ENCODE results near the gene KHSRP.
"Not testable (repeated sequence)": the region's sequence is repeated elsewhere in the genome, so short reads cannot be mapped to it uniquely, and the experiment has no call there.

The KHSRP gene

DNA sequence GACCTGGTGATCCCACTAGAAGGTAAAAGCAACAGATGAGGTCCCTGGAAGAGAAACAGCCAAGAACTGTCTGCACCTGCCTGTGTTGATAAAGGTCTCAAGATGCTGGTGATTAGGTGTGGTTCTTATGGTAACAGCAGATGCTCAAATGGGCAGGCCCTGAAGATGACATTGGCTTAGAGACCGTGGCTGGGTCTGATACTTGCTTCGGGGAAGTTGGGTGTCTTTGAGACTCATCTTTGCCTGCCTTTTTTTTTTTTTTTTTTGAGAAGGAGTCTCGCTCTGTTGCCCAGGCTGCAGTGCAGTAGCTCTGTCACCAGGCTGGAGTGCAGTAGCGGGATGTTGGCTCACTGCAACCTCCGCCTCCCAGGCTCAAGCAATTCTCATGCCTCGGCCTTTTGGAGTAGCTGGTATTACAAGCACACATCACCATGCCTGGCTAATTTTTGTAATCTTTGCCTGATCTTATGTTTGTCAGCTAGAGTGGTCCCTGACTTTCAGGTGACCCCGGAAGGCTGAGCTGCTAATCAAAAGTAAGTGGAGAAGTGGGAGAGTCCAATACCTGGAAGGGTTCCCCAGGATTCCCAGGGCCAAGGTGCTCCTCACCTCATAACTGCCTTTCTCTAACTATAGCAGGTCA lies 27.1 kb upstream of the KHSRP start:
- DNase-seq: no peak

GRCh38 chr19:6450166-6450565 lies 25.6 kb upstream of the KHSRP start:
- no peak for DNase-seq

DNA sequence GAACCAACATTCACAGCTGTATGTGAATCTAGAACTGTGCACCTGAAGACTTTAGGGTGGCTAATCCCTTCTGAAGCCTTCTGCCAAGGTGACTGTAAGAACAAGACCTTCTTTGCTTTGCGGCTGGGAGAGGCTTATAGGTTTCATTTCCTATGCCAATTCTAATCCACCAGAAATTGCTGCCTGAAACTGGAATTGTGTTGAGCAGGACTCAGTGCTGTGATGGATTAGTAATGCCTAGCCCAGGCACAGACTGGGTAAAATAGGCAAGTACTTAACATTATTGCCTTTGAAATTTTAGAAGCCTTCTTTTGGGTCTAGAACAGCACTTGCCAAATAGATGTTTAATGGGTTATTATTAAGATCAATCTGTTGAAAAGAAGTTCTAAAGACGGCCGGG lies 23.4 kb upstream of the KHSRP start:
- no peak for DNase-seq

- DNase-seq: no peak
These were observed 21.8 kb upstream of the KHSRP start for GRCh38 chr19:6446452-6446851.

DNA sequence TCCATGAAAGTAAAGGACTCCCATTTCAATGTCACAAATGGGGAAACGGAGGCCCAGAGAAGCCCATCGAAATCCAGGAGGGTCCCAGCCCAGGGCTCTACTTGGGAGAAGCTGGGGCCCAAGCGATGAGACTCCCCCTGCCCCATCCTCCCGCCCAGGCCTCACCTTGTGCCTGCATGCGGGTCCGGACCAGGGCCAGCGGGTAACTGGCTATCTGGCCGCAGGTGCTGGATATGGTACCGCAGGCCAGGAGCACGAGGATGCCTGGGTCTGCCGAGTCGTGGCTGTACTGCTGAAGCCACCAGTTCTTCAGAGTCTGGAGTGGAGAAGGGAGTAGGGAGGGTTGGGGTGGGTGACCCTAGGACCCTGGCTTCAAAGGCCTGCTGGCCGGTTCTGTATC lies 19.4 kb upstream of the KHSRP start:
- no peak for DNase-seq

DNA sequence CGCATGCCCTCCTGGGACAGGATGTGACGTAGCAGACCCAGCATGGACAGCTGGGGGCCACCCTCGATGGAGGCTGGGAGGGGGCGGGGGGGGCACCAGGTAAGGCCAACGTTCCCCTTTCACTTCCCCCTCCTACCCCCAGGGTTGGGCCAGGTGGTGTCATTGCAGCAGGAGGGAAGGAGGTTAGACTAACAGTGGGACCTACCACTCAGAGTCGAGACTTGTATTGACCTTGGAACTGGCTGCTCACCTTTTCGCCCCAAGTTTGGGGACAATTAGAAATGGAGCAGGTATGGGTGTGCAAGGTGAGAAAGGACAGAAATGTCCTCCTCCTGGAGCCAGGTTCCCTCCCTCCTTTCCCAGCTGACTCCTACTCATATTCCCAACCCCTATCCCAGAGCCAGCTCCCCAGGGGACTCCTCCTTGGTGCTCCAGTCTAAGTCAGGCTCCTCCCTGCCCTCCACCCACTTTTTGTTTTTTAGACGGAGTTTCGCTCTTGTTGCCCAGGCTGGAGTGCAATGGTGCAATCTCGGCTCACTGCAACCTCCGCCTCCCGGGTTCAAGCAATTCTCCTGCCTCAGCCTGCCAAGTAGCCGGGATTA lies 17.6 kb upstream of the KHSRP start:
- DNase-seq: no peak

DNA sequence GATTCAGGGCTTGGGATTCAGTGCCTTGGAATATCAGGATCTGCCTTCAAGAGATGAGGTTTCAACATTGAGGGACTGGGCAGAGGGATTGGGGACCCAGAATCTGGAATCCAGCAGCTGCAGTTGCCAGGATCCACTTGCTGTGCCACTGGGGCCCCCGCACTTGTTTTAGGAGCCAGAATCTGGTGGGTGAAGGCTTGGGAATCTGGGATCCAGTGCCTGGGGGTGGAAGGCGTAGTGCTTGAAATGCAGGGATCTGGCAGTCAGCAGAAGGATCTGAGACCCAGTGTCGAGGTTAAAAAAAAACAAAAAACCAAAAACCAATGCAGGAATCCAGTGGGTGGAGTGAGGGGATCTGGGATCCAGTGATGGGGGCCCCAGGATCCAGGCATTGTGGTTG lies 16.3 kb upstream of the KHSRP start:
- no peak for DNase-seq

DNA sequence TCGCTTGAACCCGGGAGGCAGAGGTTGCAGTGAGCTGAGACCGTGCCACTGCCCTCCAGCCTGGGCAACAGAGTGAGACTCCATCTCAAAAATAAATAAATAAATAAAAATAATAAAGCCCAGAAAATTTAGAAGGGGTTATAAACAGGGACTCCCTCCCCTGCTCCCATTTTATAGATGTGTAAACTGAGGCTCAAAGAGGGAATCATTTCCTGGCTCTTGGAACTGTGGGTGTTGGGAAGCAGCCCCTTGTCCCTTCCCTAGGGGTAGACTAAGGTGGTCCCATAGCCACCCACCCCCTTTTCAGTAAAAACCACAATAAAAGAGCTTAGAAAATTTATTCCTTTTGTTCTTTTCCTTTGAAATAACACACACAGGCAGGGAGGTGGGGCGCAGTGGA lies 15.1 kb upstream of the KHSRP start:
- DNase-seq: no peak

- DNase-seq: no peak
These were observed 9.1 kb upstream of the KHSRP start, which contains the start of gene SLC25A41 for GRCh38 chr19:6433663-6434062. TSS of gene SLC25A41 (minus strand) at chr19:6433763. CDS start at chr19:6433693, 70 bp downstream.

DNA sequence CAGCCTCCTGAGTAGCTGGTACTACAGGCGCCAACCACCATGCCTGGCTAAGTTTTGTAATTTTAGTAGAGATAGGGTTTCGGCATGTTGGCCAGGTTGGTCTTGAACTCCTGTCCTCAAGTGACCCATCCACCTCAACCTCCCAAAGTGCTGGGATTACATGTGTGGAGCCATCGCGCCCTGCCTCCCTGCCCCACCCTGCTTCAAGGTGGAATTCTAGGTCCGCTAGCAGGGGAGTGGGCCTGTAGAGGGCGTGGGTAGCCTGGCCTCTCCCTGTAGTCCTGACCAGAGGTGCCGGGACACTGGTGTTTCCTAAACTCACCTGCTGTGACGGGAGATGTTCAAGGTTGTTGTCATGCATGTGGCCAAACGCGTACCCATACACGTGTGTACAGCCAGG lies 8.6 kb upstream of the KHSRP start:
- no peak for DNase-seq

- no peak for DNase-seq
These were observed 7.3 kb upstream of the KHSRP start for GRCh38 chr19:6431891-6432290.

GRCh38 chr19:6429419-6430221 lies 5.0 kb upstream of the KHSRP start:
- no peak for DNase-seq

- DNase-seq: not testable (repeated sequence)
These were observed 4.2 kb upstream of the KHSRP start for GRCh38 chr19:6428692-6429418.

DNA sequence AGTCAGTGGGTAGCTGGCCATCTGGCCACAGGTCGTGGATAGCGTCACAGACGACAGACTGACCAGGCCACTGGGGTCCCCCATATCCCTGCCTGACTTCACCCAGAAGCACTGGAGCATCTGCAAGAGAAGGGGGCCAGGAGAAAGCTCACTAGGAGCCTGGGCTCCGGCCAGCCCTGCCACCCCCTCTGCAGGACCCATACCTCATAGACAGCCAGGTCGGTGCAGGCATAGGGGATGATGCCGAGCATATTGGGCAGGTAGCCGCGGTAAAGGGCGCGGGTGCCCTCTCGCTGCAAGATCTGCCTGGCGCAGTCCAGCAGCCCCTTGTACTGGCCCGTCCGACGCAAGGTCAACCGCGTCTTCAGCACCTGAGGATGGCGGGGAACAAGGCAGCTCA lies 2.5 kb upstream of the KHSRP start:
- no peak for DNase-seq

- DNase-seq: no peak
These were observed 1.4 kb upstream of the KHSRP start for GRCh38 chr19:6425732-6426620.

- peak; percentile 100 for DNase-seq
These were observed 524 bp upstream of the KHSRP start for GRCh38 chr19:6424939-6425731.

DNA sequence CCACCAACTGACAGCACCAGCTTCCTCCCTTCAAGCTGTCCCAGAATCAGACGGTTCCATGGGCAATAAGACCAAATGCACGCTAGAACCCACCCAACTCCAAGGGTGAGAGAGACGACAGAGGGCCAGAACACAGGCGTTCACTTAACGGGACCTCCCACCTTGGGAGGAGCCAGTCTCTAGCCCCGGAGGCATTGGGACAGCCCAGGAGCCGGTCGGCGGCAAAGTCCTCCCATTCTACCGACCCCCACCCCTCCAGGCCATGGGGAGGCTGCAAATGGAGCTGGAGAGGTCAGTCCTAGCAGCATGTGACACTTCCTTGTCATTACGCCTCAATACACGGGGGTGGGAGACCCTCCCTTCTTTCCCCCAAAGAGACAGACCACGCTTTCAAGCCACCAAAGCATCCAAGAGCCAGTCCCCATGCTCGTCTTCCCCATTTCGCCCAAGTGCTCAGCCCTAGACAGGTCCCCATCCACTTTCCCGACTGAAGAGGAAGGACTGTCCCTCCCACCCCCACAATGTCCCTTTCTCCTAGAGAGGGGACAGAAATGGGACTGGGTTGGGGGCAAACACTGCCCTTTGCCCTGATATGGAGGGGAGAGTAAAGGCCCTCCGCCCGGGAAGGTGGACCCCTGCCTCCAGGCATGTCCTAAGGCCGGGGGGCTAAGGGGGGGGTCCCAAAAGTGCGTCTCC lies 964 bp downstream of the KHSRP start:
- no peak for DNase-seq

DNA sequence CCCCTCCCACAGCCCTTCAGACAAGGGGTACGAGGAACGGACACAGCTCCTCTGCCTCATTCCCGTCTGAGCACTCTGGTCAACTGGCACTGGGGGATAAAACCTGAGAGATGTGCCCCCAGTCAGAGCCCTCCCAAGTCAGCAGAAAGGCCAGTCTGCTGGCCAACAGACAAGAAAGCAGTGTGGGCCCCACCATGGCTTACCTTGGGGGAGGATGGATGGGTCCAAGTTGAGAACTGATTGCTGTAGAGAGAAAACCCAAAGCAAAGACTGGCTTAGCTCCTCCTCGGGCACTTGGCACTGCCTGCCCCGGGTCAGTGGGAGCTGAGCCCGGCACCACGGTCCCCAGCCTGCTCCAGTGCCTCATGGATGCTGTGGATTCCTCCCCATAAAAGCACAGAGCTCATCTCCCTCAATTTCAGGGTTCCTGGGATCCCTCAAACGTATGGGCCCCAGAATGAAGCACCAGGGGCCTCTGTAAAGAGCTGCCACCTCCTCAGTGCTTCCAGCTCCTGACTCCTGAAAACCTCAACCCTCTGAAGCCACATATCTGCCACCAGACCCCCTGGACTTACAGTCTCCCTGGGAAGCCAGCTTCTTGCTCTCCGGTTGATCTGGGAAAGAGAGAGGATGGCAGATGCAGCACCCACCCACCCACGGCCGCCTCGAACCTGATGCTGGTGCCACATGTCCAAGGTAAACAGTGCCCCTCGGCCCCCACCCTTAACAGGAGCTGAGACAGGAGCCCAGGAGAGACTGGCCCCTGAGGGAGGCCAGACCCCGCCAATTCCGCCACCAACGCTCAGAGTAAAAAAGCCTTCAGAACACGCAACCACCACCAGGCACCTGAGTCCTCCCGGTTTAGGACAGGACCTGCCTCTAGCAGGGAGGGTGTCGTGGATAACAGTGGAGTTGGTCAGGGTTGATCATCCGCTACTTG lies 3.3 kb downstream of the KHSRP start:
- no peak for DNase-seq

DNA sequence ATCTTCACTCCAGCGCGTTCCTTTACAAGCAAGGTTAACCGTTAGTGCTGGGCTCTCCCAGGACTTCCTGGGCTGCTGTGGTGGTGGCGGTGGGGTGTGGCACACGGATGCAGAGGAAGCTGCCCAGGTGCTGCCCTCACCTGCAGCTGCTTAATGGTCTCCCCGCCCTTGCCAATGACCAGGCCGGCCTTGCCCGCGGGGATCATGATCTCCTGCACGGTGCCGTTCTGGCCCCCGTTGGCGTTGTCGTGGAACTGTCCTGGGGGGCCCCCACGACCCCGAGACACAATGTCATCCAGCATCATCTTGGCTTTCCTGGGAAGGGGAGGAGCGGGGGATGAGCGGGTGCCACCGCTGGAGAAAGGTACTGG lies 6.1 kb downstream of the KHSRP start:
- DNase-seq: no peak

All from NCI-H1105 treated with DMSO at 0.1 percent for 48 hours (cell line).